MM.1S (cell line): ENCODE data around the gene ACTR3.

Source experiments
- CTCF ChIP-seq: fragments of 300-600 bp; sonication (generic); IDR thresholded peaks from 2 replicates; pipeline ENCODE4 v1.5.1; 2016; ENCODE audit warnings: antibody characterized with exemption, low read length, mixed read lengths
- EZH2phosphoT487 ChIP-seq: fragments of 300-600 bp; sonication (generic); IDR thresholded peaks from 2 replicates; pipeline ENCODE4 v1.6.1; 2018; ENCODE audit warnings: antibody characterized with exemption, low read length

- TF ChIP-seq EZH2phosphoT487 (no peak), CTCF (no peak)
Observed at GRCh38 chr2:113974727-113975126, 84.8 kb downstream of the ACTR3 start.
